Stimulated activated CD4-positive, alpha-beta T cell treated with anti-CD3 and anti-CD28 coated beads, Interleukin-1b, Interleukin-23, amount 100 ng/mL, for 1 hour (primary cell): ENCODE results near the gene SCG5.

ENCODE experiments used
- DNase-seq, 2 donors: peaks; one replicate each; pipeline ENCODE4 v3.0.0-alpha.2; 2020; ENCODE audit warnings: low read depth in 2 of 2

The SCG5 gene

DNA sequence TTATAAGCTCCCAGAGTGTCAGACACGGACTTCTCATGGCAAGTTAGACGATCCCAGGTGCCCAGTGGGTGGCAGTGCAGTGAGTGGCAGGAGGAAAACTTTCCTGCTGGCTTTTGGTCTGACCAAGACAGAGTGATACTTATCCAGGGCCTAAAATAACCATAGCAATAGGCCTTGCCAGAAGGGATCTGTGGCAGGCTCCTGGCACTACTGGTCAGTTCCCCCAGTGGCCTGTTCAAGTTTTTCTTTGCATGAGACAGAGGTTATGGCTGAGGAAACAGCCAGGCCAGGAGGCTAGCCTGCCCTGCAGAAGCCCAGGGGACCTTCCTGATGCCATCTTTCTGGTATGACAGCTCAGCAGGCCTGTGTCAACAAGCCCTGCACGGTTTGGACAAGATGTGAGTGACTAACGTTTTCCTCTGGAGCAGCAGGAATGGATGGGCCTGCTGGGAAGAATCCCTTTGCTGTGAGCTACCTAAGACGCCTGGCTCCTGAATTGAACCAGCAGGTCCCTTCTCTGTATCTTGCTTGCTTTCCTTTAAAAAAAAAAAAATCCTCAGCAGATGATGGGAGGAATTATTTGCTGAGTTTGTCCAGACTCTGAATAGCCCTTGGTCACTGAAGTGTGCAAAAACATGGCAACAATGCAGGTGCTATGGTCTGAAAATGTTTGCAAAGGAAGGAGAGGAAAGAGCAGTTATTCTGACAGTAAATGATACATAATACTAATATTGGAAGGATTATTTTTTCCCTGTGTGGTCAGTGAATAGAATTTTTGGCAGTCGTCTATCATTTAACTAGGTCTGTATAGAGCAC, 18.0 kb downstream of the SCG5 start:
- DNase-seq: no peak

- DNase-seq: no peak
These were observed 22.2 kb downstream of the SCG5 start for GRCh38 chr15:32663671-32664070.

DNA sequence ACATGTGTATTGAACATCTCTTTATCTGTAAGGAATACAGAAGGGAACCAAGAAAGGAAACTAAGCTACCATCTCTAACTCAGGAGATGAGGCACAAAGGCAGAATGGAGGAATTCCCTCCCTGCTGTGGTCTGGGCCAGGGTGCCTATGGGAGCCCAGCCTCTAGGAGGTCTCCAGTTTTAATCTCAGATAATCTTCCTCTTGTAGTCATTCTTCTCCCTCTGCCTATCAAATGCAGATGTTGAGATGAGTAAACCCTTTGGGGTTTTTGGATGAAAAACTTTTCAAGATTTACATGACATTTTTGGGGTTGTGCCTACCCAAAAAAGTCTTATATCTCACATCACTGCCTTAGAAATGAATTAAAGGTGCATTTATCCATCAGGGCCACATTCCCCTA, 23.3 kb downstream of the SCG5 start:
- no peak for DNase-seq

DNA sequence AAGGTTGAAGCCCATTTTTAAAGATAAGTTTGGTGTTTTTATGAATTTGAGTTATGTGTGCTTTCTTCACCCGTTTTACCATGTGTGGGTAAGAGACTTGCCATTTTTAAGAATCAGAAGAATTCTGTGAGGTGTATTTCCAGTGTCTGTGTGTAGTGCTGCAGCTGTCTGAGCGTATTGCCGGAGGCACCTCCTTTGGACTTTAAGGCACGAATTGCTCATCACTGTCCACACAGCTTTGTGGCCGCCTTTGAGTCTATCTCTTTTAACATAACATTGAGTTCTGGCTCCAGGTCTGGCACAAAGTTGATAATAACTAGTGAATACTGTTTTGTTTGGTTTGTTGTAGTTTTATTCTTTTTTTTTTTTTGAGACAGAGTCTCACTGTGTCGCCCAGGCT, 25.8 kb downstream of the SCG5 start:
- no peak for DNase-seq

GRCh38 chr15:32668942-32669341, 27.4 kb downstream of the SCG5 start:
- no peak for DNase-seq

GRCh38 chr15:32669896-32670611, 28.5 kb downstream of the SCG5 start:
- DNase-seq: no peak

DNA sequence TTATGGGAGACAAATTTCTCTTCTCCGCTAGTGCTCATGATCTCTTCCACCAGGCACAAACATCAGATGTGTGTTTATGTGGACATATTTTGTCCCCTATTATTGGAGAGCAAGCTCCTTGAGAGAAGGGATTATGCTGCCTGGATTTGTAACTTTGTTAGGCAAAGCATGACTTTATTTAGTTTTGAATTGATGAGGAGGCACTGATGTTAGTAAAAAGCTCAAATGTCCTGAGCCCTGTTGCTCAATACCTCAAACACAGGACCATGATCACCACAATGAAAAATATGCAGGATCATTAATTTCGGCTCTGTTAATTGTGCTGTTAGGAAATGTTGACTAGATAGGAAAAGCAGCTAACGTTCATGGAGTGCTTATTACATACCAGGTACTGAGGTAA, 29.1 kb downstream of the SCG5 start:
- DNase-seq: no peak

DNA sequence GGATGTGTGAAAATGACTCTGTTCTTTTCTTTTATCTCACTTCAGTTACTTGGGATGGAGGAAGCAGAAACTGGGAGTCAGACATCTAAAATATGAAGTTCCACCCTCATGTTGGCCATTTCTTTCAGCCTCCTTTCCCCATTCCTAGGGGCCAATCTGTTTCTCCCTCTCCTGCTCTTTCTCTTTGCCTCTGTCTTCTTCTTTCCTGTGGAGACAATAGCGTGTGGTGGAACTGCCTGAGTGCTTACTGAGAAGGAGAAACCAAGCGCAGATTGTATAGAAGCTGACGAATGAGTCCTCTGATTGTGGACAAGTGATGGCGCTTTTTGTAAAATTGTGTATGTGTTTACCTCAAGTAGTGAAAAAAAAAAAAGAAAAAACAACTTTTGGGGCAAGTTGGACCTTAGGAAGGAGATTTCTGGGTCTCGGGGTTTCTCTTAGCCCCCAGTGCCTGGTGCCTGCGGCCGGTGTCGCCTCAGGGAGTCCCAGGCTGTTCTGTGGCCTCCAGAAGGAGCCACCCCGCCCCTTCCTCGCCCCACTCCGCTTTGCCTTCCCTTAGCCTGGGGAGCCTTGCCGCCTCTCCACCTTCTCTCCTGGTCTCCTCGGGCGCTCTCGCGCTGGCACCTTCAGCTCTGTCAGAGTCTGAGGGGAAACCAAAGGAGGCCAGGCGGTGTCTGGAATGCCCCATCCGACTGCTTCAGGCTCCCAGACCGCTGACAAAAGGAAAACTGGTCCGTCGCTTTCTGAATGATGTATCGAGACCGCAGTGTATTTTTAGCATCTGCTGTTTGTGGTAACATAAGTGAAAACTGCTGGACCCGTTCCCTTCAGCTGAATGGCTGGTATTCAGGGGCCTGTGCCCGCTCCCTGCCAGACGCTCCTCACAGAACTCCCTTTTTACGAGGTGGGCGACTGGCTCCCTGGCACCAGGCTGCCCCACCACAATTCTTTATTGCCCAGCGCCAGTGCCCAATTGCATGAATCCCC, 30.1 kb downstream of the SCG5 start:
- DNase-seq: no peak

DNA sequence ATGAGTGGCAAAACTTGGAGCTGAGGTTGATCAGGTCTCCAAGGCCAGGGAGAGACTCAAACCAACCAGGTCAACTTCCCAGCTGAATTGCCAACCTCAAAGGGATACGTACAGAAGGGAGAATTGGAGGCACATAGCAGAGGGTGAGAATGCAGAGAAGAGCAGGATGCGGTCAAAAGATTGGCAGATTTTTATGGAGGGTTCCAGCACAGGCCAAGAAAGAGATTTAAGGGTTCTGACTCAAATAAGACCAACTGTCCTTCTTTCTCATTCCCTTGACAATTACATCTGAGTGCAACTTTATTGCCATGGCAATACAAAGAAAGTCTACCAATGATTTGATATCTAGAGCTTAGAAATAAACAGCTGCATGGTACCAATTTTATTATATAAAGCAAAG, 33.2 kb downstream of the SCG5 start:
- no peak for DNase-seq

DNA sequence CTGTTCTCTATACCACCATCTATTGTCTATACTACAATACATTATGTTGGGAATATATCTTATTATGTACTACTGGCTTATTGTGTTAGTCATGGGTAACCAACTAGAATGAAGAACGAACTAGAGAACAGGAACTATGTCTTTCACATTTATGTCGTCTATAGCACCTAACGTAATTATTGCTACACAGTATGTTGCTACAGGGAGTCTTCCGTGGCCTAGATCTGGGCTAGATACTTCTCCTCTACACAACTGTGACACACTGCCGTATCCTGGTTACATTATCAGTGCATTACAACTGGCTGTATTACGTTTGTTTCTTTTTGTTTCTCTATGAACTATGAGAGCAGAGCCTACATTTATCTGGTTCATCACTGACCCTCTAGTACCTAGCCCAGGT, 34.0 kb downstream of the SCG5 start:
- DNase-seq: no peak

GRCh38 chr15:32676169-32676568, 34.7 kb downstream of the SCG5 start:
- no peak for DNase-seq

- DNase-seq: no peak
These were observed 35.8 kb downstream of the SCG5 start for GRCh38 chr15:32677238-32677750.

DNA sequence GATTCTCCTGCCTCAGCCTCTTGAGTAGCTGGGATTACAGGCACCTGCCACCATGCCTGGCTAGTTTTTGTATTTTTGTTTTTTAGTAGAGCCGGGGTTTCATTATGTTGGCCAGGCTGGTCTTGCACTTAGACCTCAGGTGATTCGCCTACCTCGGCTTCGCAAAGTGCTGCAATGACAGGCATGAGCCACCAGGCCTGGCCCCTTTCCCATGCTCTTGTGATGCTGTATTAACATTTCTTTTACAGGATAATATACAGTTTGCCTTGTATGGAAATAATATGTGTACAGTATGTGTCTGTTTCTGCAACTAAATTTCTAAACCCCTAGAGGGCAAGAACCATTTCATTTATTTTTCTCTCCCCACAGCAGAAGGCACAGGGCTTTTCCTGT, 37.8 kb downstream of the SCG5 start:
- DNase-seq: no peak

DNA sequence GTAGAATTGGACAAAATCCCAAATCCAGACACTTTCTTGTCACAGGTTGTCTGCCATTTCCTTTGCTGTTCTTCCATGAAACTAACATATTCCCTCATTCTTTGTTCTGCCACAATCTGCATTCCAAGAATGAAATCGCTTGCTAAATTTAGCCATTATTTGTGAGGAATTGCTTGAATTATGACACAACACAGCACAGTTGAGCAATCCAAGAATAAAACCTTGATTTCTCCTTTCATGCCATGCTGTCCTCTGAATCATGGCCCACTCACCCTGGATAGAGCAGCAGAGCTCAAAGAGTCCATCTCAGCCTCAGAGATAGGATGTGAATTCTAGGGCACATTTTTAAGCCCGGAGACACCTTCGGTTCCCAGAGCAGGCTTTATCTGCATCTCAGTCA, 41.1 kb downstream of the SCG5 start:
- no peak for DNase-seq

GRCh38 chr15:32682977-32683630, 41.6 kb downstream of the SCG5 start:
- DNase-seq: no peak

DNA sequence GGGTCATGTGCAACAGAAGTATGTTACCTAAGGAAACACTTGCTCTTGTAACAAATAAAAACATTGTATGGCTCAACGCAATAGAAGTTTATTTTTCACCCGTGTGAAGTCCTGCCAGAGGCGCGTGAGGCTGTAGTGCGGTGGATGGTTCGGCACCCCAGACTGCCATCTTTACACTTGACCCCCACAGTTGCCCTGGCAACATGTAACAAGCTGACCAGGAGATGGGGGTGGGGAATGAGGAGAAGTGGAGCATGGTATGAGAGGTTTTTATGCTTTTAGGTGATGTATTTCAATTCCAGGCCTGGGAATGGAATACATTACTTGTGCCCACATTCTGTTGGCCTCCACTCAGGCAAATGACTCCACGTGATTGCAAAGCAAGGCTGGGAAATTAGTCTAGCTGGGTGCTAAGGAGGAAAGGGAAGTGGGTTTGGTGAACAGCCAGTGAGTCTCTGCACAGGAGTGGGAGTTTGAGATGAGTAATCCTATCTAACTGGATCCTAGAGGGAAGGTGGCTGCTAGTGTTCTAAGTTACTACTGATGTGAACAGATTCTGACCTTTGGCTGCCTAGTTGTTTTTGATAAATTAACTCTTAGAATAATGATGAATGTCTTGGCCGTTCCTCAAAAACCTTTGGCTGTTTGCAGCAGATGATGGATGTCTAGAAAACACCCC, 42.5 kb downstream of the SCG5 start:
- no peak for DNase-seq

DNA sequence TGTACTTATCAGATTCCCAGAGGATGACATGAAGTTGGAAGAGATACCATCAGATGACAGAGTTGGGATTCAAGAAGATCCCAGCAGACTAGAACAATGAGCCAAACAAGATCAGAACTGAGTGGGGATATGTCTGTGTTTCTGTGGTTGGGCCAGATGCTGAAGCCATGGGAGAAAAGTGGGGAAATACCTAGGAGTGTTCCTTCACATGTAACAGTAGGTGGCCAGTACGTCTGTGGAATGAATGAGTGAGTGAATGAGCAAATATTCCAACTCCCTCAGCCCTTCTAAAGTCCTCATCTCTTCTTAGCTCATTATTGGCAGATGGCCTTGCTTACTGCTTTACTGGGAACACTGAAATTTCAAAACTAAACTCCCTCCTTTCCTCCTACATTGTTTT, 44.1 kb downstream of the SCG5 start:
- DNase-seq: no peak

DNA sequence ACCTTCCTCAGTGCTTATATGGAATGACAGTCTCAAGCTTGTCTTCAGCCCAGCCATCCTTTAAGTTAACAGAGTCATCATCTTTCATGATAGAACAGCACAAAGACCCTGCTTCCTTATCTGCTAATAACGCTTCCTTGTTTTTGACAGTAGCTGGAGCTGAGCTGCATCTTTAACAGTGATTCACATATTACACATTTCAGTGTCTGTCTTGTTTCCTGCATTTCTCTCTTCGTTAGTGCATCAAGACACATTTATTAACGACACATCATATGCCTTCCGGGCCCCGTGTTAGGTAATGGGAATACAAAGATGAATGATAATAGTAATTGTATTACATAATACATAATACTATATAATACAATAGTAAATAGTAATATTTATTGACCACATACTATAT, 46.0 kb downstream of the SCG5 start:
- no peak for DNase-seq

DNA sequence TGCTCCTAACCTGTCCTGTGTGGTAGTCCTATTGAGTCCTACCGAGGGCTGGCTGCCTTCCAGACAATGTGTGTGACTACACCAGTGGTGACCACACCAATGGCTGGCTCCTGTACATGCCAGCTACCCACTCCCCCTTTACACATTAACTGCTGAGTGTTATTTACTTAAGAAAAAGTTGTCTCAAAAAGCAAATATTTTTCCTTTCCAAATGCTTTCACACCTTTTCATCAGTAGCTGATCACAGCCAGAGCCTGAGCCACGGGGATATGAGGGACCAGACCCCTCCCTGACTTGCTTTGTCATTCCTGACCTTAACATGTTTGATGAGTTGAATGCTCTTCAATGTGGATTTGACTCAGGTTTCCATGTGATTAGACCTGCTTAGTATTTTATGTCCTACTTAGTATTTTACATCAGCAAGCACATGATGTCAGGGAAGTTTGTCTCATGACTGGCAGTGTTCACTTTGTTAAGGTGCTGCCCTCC, 46.7 kb downstream of the SCG5 start:
- no peak for DNase-seq

- DNase-seq: no peak
These were observed 49.6 kb downstream of the SCG5 start for GRCh38 chr15:32690941-32691688.
